ENCODE data around the gene RNF220. TPM values are rescaled to one million over a fixed set of nuclear protein-coding genes. Genes with fewer than 3 reads are reported as not detected.
A peak's percentile ranks its signal among the peaks of the same experiment; 100 is the strongest.

The RNF220 gene
- total RNA-seq, 6 donors from 2014 or later = 77.7 to 114 (median 91.1) TPM

DNA sequence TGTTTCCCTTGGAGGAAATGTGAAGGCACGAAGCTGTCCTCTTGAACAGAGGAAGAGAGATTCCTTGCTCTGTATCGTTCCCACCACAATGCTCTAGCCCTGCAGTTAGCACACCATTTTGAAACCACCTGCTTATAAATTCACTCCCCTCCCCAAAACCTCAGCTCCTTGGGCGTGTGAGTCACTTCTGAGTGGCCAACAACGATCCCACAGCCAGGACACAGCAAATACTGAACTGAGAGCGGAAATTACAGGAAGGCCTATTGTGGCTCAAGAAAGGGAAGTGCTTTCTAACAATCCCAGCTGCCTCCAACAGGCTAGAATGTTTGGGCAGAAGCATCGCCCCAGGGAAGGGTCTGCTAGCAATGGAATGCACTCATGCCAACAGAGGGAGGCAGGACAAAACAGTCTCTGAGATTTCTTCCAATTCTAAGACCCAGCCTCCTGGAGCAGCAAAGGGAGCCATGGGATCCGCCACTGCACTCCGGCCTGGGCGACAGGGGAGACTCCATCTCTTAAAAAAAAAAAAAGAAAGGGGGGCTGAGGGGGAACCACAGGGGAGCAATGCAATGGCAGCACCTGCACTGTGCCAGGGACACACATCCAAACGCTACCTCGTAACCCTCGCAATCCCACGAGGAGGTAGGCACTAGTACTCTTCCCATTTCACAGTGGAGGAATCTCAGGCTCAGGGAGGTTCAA lies 267.4 kb downstream of the RNF220 start:
- ATAC-seq (ENCODE audit: low FRiP score in 2 of 2) = peak in 1 of 2 donors; percentile 18
- Histone ChIP-seq H3K4me3 (peak overlapping the region in 1 of 4 donors; percentile 65), H3K36me3 (no peaks in the 10 kb centered on the region), H3K4me1 (peaks cover 39 to 59% (median 48%) of the 10 kb centered on the region in 4 donors), H3K27ac (peak overlapping the region; percentile 35 to 98 (median 96)), H3K9me3 (no peaks in the 10 kb centered on the region), H3K27me3 (no peaks in the 10 kb centered on the region)
- peak in 1 of 2 donors; percentile 86 for DNase-seq
- WGBS, 2 donors = 56 to 63% methylated on average over 13 of the region's 13 CpGs
- TF ChIP-seq EP300 (IDR thresholded peaks at IDR 0.05) (no peak), POLR2AphosphoS5 (IDR thresholded peaks at IDR 0.05) (peak; percentile 39 to 53), POLR2A (IDR thresholded peaks at IDR 0.05) (peak in 1 of 4 donors; percentile 54)
- TF ChIP-seq, protein P1, sequence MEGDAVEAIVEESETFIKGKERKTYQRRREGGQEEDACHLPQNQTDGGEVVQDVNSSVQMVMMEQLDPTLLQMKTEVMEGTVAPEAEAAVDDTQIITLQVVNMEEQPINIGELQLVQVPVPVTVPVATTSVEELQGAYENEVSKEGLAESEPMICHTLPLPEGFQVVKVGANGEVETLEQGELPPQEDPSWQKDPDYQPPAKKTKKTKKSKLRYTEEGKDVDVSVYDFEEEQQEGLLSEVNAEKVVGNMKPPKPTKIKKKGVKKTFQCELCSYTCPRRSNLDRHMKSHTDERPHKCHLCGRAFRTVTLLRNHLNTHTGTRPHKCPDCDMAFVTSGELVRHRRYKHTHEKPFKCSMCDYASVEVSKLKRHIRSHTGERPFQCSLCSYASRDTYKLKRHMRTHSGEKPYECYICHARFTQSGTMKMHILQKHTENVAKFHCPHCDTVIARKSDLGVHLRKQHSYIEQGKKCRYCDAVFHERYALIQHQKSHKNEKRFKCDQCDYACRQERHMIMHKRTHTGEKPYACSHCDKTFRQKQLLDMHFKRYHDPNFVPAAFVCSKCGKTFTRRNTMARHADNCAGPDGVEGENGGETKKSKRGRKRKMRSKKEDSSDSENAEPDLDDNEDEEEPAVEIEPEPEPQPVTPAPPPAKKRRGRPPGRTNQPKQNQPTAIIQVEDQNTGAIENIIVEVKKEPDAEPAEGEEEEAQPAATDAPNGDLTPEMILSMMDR (IDR thresholded peaks at IDR 0.05) = no peak

DNA sequence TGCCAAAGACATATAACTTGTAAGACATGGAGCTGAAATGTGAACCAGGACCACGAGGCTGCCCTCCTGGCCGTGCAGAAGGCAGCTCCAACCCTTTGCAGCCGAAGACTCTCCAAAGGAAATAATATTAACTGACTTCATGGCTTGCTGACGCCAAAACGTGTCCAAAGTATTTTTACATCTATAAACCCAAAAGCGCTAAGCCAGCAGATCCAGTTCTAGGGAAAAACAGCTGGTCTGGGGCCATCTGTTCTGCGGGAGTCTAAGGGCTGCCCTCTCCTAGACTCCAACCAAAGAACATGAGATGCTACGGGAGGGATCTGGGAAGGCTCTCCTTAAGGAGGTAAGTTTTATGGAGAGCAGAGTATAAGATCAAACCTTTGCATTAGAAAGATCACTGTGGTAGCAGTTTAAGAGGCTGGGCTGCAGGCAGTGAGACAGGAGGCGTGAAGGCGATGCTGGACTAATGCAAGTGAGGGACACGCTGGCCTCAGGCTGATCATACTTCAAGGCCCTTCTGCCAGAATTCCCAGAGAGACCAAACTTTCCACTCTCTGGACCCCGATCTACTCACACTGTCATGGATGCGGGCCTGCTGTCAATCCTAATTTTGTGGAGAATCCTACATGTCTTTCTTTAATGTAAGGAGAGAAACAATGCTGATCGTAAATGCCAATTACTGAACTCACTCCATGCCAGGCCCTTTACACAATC lies 268.1 kb downstream of the RNF220 start:
- DNase-seq = no peak
- Histone ChIP-seq H3K27ac (peak overlapping the region; percentile 92 to 98 (median 96)), H3K4me1 (peaks cover 39 to 62% (median 52%) of the 10 kb centered on the region in 4 donors), H3K9me3 (no peaks in the 10 kb centered on the region), H3K27me3 (no peaks in the 10 kb centered on the region), H3K4me3 (peak overlapping the region in 3 of 4 donors; percentile 62 to 66 (median 65)), H3K36me3 (no peaks in the 10 kb centered on the region)
- TF ChIP-seq EP300 (IDR thresholded peaks at IDR 0.05) (no peak), POLR2AphosphoS5 (IDR thresholded peaks at IDR 0.05) (no peak), POLR2A (IDR thresholded peaks at IDR 0.05) (no peak)
- TF ChIP-seq, protein P1 (IDR thresholded peaks at IDR 0.05) = no peak
- no peak for ATAC-seq (ENCODE audit: low FRiP score in 2 of 2)
- WGBS, 2 donors = 76 to 84% methylated on average over 14 of the region's 14 CpGs

DNA sequence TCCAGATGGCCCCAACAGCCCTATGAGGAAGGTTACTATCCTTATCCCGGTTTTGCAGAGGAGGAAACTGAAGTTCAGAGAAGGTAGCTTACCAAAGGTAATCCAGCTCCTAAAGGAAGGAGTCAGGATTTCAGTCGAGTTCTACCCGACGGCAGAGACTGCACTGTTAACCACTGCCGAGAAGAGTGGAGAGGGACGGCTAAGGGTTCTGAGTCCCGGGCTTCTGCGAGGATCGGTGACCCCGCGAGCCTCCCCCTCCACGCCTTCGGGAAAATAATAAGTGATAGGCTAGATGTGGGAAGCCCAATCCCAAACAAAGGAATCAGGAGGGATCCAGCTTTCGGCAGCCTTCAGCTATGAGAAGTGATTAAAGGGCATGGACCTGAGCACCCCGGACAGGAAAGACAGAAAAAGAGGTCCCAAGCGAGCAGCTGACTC lies 268.6 kb downstream of the RNF220 start:
- ATAC-seq (ENCODE audit: low FRiP score in 2 of 2) (peak in 1 of 2 donors; percentile 0), DNase-seq (no peak)
- H3K36me3 ChIP-seq = no peaks in the 10 kb centered on the region
- TF ChIP-seq EP300 (IDR thresholded peaks at IDR 0.05) (no peak), POLR2AphosphoS5 (IDR thresholded peaks at IDR 0.05) (peak in 1 of 2 donors; percentile 57), POLR2A (IDR thresholded peaks at IDR 0.05) (peak in 1 of 4 donors; percentile 32)
- TF ChIP-seq, protein P1 (IDR thresholded peaks at IDR 0.05) = no peak
- H3K27ac ChIP-seq = peak overlapping the region; percentile 92 to 98 (median 96)
- WGBS, 2 donors = 0 to 1% methylated on average over 14 to 16 of the region's 16 CpGs
- H3K4me3 ChIP-seq = peak overlapping the region; percentile 25 to 66 (median 64)
- no peaks in the 10 kb centered on the region for H3K9me3 ChIP-seq
- H3K4me1 ChIP-seq = peaks cover 39 to 62% (median 52%) of the 10 kb centered on the region in 4 donors
- no peaks in the 10 kb centered on the region for H3K27me3 ChIP-seq

DNA sequence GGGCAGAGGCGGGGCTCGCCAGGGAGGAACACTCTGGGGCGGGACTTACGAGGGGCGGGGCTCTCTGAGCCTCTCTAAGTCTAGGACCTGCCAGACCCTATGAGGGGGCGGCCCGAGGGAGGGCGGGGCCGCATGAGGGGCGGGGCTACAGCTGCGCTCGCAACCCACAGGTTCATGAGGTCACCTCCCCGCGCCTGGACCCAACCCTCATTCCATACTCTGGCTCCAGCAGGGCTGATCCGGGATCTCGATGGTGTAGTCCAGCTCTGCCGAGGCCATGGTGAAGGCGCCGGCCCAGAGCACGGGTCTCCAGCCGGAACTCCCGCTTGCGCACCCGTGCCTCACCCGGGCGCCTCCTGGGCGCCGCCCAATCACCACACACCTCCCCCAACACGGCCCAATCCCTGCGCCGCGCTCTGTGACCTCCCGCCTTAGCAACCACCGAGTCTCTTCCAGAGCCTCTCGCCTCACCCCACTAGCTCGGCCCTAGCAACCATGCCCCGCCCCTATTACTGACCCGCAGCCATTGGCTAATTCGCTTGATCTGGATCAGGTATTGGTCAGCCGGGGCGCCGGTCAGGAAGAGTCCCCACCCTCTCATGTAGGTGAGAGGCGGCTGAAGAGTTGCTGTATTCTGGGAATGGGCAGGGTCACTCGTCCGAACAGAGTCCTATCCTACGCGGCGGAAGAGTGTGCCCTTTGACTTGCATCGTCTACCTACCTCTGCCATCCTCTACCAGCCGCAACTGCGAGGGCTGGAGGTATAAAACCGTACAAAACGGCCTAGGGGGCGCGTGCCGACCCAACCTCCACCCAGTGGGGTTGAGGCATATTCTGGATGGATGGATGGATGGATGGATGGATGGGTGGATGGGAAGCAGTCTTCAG lies 269.3 kb downstream of the RNF220 start, which contains the start of the genes ARMH1 and TMEM53:
Gene ARMH1, plus strand, starts transcription at position 602 of the 888 bp plus-strand sequence. CDS start 14,984 bp downstream, outside the sequence.
Gene TMEM53, minus strand, starts transcription at position 369 of the 888 bp plus-strand sequence. Its CDS starts 90 bp downstream, at position 279.
- peaks cover 39 to 62% (median 52%) of the 10 kb centered on the region in 4 donors for H3K4me1 ChIP-seq
- peak within 1 kb of the TSS; percentile 42 to 66 (median 64) for H3K4me3 ChIP-seq
- peak within 1 kb of the TSS; percentile 92 to 98 (median 96) for H3K27ac ChIP-seq
- no peaks in the 10 kb centered on the region for H3K27me3 ChIP-seq
- ATAC-seq (ENCODE audit: low FRiP score in 2 of 2) (peak; percentile 97 to 99), DNase-seq (peak; percentile 99 to 100)
- no peaks in the 10 kb centered on the region for H3K36me3 ChIP-seq
- TF ChIP-seq POLR2A (IDR thresholded peaks at IDR 0.05) (peak in 3 of 4 donors; percentile 64 to 92 (median 68)), POLR2AphosphoS5 (IDR thresholded peaks at IDR 0.05) (peak; percentile 66 to 68)
- TF ChIP-seq, protein P1 (IDR thresholded peaks at IDR 0.05) = no peak
- no peaks in the 10 kb centered on the region for H3K9me3 ChIP-seq
- WGBS, 2 donors = 2 to 4% methylated on average over 28 to 37 of the region's 56 CpGs
